IPS-18c (cell line): ENCODE measurements around the gene PLEKHA7.

ENCODE experiments used
- H3K4me3 ChIP-seq: 2 replicates; pipeline ENCODE4 v1.7.0; 2013; ENCODE audit warnings: low read depth, mild to moderate bottlenecking, low read length, moderate library complexity; ENCODE audit not compliant: insufficient read depth
- H3K9me3 ChIP-seq: one replicate; pipeline ENCODE4 v1.6.1; 2013; ENCODE audit warnings: mild to moderate bottlenecking, low read length, moderate library complexity; ENCODE audit not compliant: control insufficient read depth, insufficient read depth

Gene PLEKHA7

GRCh38 chr11:16859651-16860050, 154.6 kb downstream of the PLEKHA7 start:
- Histone ChIP-seq H3K4me3 (no peak overlapping the region), H3K9me3 (no peaks in the 10 kb centered on the region)

DNA sequence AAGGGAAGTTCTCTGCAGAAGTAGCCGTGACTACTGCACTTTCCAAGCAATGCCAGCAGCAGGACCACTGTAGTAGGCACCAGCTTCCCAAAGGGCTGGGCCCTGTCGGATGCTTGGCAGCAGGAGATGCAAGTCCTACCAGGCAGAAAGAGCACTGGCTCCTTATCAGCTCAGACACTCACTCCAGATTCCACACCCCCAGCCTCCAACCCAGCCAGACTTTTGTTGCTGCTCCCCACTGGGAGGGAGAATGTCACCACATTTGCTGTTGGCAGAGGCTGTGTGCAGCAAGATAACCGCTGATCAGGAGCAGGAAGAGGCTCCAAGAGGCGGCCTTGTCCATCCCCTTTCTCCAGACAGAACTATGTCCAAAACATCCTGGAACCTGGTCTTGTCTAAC, 157.0 kb downstream of the PLEKHA7 start:
- no peaks in the 10 kb centered on the region for H3K9me3 ChIP-seq
- no peak overlapping the region for H3K4me3 ChIP-seq

- Histone ChIP-seq H3K9me3 (no peaks in the 10 kb centered on the region), H3K4me3 (no peak overlapping the region)
These were observed 158.2 kb downstream of the PLEKHA7 start for GRCh38 chr11:16856022-16856471.

DNA sequence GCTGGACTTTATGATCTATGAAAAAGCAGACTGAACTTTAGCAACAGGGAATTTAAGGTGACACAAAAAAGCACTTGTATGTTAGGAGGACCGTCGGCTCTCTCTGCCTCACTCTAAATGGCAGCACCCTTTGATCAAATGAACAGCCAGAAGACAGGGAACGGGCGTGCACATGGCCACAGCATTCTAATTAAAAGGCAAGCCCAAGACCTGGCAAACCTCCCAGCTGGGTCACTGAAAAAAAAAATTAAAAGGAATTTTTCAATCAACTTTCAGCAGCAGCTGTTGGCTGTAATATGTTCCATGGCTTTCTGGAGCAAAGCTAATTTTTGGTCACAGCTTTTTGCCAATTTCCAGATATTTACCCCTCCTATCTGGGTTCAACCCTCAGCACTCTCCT, 159.2 kb downstream of the PLEKHA7 start:
- Histone ChIP-seq H3K4me3 (no peak overlapping the region), H3K9me3 (no peaks in the 10 kb centered on the region)

- Histone ChIP-seq H3K9me3 (no peaks in the 10 kb centered on the region), H3K4me3 (no peak overlapping the region)
These were observed 160.4 kb downstream of the PLEKHA7 start for GRCh38 chr11:16853859-16854258.

DNA sequence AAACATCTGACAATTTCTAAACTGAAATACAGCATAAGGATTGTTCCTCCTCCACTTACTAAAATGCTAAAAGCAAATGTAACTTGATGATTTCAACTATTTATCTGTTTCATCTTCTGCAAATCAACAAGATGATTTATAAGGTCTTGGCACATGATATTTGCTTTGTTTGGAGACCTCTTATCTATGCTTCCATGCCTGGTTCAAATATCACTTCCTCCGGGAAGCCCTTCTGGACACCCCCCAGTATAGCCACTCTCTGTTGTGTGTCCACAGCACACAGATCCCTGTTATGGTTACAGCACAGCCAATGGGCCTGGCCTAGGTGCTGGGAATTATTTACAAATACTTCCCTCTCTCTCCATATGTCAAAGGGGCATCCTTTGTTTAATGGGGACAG, 160.9 kb downstream of the PLEKHA7 start:
- Histone ChIP-seq H3K4me3 (no peak overlapping the region), H3K9me3 (no peaks in the 10 kb centered on the region)

DNA sequence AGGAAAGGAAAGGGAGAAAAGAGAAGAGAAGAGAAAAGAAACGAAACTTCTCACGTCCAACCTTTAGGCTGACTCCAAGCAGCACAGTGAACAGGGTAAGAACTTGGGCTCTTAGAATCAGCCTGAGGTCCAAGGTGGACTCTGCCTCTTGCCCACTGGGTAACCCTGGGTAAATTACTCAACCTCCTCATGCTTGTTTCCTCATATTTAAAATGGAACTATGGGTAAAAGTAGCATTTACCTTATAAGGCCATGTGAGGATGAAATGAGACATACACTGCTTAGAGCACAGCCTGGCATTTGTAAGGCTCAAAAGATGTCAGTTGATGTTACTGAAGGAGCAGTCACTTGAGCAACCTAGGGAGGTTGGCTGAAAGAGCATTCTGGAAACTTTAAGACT, 167.9 kb downstream of the PLEKHA7 start:
- Histone ChIP-seq H3K9me3 (no peaks in the 10 kb centered on the region), H3K4me3 (no peak overlapping the region)

GRCh38 chr11:16844268-16844771, 169.9 kb downstream of the PLEKHA7 start:
- Histone ChIP-seq H3K4me3 (no peak overlapping the region), H3K9me3 (no peaks in the 10 kb centered on the region)

- no peaks in the 10 kb centered on the region for H3K9me3 ChIP-seq
- H3K4me3 ChIP-seq: no peak overlapping the region
These were observed 170.9 kb downstream of the PLEKHA7 start for GRCh38 chr11:16843294-16843693.

GRCh38 chr11:16841984-16842383, 172.2 kb downstream of the PLEKHA7 start:
- no peak overlapping the region for H3K4me3 ChIP-seq

DNA sequence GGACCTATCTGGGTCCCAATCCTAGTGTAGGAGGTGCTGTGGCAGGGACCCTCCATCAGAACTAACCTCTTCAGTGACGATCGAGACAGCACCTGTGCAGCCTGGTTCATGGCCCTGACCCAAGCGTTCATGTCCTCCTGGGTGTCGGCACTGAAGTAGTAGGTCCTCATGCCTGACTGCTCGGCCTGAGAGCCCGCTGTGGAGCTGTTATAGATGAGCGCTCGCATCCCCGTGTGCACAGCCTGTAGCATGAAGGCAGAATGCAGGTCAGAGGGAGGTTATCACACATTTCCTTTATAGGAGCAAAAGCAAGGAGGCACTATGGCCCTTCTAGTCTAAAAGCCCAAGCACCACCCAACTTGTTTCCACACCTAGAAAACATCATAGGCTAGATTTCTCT, 172.7 kb downstream of the PLEKHA7 start:
- no peaks in the 10 kb centered on the region for H3K9me3 ChIP-seq
- H3K4me3 ChIP-seq: no peak overlapping the region

More at GRCh38 chr11:16841984-16842383, 172.2 kb downstream of the PLEKHA7 start:
- H3K9me3 ChIP-seq: no peaks in the 10 kb centered on the region

DNA sequence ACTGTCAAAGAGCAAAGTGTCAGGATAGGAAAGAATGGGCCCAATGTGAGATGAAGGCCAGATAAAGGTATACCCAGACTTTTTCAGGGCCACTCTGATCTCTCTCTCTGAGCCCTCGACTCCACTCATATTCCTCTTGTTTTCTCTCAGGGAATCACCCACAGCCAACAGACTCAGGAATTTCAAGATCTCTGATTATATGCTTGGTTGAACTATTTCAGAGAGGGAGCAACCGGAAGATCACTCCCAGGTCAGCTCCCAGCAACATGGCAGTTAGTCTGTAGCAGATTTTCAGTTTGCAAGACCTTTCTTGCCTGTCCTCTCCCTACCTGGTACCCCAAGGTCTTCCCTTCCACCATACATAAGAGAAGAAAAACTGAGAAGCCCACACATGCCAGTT, 173.3 kb downstream of the PLEKHA7 start:
- Histone ChIP-seq H3K9me3 (no peaks in the 10 kb centered on the region), H3K4me3 (no peak overlapping the region)

- Histone ChIP-seq H3K4me3 (no peak overlapping the region), H3K9me3 (no peaks in the 10 kb centered on the region)
These were observed 174.4 kb downstream of the PLEKHA7 start for GRCh38 chr11:16839821-16840220.

- Histone ChIP-seq H3K4me3 (no peak overlapping the region), H3K9me3 (no peaks in the 10 kb centered on the region)
These were observed 179.8 kb downstream of the PLEKHA7 start for GRCh38 chr11:16834384-16834783.

DNA sequence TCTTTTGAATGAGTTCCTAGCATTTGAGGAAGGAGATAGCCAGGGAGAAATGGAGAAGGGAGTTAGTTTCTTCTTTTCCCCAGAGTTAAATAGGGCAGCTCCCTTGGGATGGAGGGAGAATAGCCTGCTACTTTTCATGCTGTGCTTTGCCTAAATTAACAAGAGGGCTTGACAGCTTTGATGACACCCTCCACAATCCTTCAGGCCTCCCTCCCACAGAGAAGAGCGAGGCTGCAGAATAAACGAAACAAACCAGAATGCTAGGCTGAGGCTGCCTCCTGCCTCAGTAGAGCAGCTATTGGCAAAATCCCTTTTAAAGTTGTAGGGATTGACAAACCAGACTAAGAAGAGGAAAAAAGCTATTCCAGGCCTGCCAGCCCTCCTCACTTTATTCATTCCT, 181.2 kb downstream of the PLEKHA7 start:
- no peak overlapping the region for H3K4me3 ChIP-seq
- no peaks in the 10 kb centered on the region for H3K9me3 ChIP-seq

- no peak overlapping the region for H3K4me3 ChIP-seq
- H3K9me3 ChIP-seq: no peaks in the 10 kb centered on the region
These were observed 182.0 kb downstream of the PLEKHA7 start for GRCh38 chr11:16832193-16832539.

- Histone ChIP-seq H3K4me3 (no peak overlapping the region), H3K9me3 (no peaks in the 10 kb centered on the region)
These were observed 182.7 kb downstream of the PLEKHA7 start for GRCh38 chr11:16831316-16832192.

DNA sequence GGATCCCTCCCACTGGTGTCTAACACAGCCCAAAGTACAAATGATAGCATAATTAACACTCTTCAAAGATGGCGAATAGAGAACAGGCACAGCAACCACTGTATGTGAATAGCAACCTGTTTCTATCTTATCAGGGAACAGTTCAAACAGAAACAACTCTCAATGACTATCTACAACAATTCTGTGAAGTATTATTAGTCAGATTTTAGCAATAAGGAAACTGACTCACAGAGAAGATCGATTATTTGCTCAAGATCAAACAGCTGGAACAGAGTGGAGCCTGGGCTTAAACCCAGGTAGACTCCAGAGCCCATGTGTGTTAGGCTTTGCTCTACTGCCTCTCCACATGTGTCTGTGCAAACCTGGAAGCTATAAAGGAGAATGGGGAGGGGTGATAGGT, 187.1 kb downstream of the PLEKHA7 start:
- no peak overlapping the region for H3K4me3 ChIP-seq
- H3K9me3 ChIP-seq: no peaks in the 10 kb centered on the region

DNA sequence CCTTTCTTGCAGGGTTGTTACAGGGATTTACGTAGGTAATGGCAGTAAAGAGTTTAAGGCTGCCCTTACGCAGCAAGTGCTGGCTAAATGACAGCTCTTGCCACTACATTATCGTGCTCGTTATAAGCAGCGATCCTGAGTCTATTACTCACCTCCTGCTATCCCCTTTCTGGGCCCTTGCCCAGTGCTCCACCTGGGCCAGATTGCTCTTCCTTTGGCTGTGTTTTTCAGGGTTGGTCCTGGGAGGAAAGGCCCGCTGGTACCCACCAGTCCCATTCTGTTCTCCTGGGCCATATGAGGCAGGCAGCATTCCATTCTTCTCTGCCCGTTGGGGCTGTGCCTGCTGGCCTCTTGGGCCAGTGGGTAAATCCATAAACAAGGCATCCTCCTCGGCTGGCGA, 188.2 kb downstream of the PLEKHA7 start:
- Histone ChIP-seq H3K9me3 (no peaks in the 10 kb centered on the region), H3K4me3 (no peak overlapping the region)
